Endodermal cell (in vitro differentiated cells): ENCODE data around the gene PRDM7. TPM values are rescaled to one million over a fixed set of nuclear protein-coding genes. Genes with fewer than 3 reads are reported as not detected.

Experiments
- DNase-seq: peaks from one replicate; pipeline ENCODE4 v3.0.0-alpha.2; 2017
- H3K27ac ChIP-seq: 2 replicates; pipeline ENCODE4 v1.5.1; 2013; ENCODE audit warnings: mild to moderate bottlenecking, low read depth, low read length, moderate library complexity
- H3K27me3 ChIP-seq: 2 replicates; pipeline ENCODE4 v1.6.1; 2013; ENCODE audit warnings: mild to moderate bottlenecking, low read length, moderate library complexity; ENCODE audit not compliant: insufficient read depth, control insufficient read depth, poor library complexity, severe bottlenecking
- H3K36me3 ChIP-seq: 2 replicates; pipeline ENCODE4 v1.7.0; 2013; ENCODE audit warnings: mild to moderate bottlenecking, low read length, moderate library complexity; ENCODE audit not compliant: control insufficient read depth, insufficient read depth
- H3K4me1 ChIP-seq: one replicate; pipeline ENCODE4 v1.7.0; 2013; ENCODE audit warnings: low read length; ENCODE audit not compliant: control insufficient read depth, insufficient read depth
- H3K4me3 ChIP-seq: 2 replicates; pipeline ENCODE4 v1.5.1; 2013; ENCODE audit warnings: mild to moderate bottlenecking, low read length, moderate library complexity
- H3K9ac ChIP-seq: 2 replicates; pipeline ENCODE4 v1.6.1; 2013; ENCODE audit warnings: mild to moderate bottlenecking, low read length, moderate library complexity; ENCODE audit not compliant: poor library complexity, severe bottlenecking; ENCODE audit errors: extremely low read depth
- H3K9me3 ChIP-seq: 2 replicates; pipeline ENCODE4 v1.6.1; 2013; ENCODE audit warnings: mild to moderate bottlenecking, low read length, moderate library complexity; ENCODE audit not compliant: control insufficient read depth
- H3K27ac Mint-ChIP-seq: 2 replicates; pipeline ENCODE4 v1.8.0; 2020; ENCODE audit warnings: mixed read lengths
- H3K27me3 Mint-ChIP-seq: 2 replicates; pipeline ENCODE4 v1.8.0; 2021; ENCODE audit warnings: mild to moderate bottlenecking, mixed read lengths; ENCODE audit not compliant: insufficient read depth
- H3K36me3 Mint-ChIP-seq: 2 replicates; pipeline ENCODE4 v1.8.0; 2020; ENCODE audit warnings: low read depth, mixed read lengths
- H3K4me1 Mint-ChIP-seq: 2 replicates; pipeline ENCODE4 v1.8.0; 2020; ENCODE audit warnings: mixed read lengths
- H3K4me3 Mint-ChIP-seq: 2 replicates; pipeline ENCODE4 v1.8.0; 2020; ENCODE audit warnings: mild to moderate bottlenecking, moderate library complexity, mixed read lengths
- H3K9me3 Mint-ChIP-seq: 2 replicates; pipeline ENCODE4 v1.8.0; 2020; ENCODE audit warnings: mild to moderate bottlenecking, mixed read lengths
- CTCF ChIP-seq: fragments of 200-600 bp; sonication (generic); conservative IDR thresholded peaks from 2 replicates; pipeline ENCODE4 v1.5.0; 2021; ENCODE audit warnings: antibody characterized with exemption, mild to moderate bottlenecking
- WGBS, 2 experiments: methylation state at CpG; one replicate each; pipeline versions ENCODE4 v1.1.5 to v1.1.7; 2013; ENCODE audit warnings: missing lambda C conversion rate in 2 of 2, mixed read lengths in 1 of 2; ENCODE audit not compliant: insufficient coverage in 1 of 2, insufficient read length in 1 of 2; 5-methylcytosine and 5-hydroxymethylcytosine counted together
- total RNA-seq, 2 donors: library from RNA; stranded (reverse); fragmentation: NEBNext Ultra II Directional in 1 of 2; extraction: Animal tissue kit (Norgen Biotek cat#: 25700) in 1 of 2; gene quantifications; 2 replicates in 1 of 2; 3 replicates in 1 of 2; pipeline ENCODE4 v1.2.1, GENCODE V29; 2021

The PRDM7 gene
- total RNA-seq, 2 donors from 2014 or later, result not detected

- Histone ChIP-seq H3K27ac (no peak overlapping the region), H3K4me1 (no peaks in the 10 kb centered on the region), H3K27me3 (no peaks in the 10 kb centered on the region), H3K4me3 (no peak overlapping the region), H3K9me3 (no peaks in the 10 kb centered on the region), H3K9ac (no peak overlapping the region), H3K36me3 (no peaks in the 10 kb centered on the region)
- Mint-ChIP-seq H3K27ac (no peak overlapping the region), H3K27me3 (peaks cover 76% of the 10 kb centered on the region), H3K4me1 (peaks cover 2% of the 10 kb centered on the region), H3K9me3 (peaks cover 12% of the 10 kb centered on the region), H3K36me3 (no peaks in the 10 kb centered on the region), H3K4me3 (no peak overlapping the region)
- DNase-seq, result no peak
- TF ChIP-seq CTCF, result no peak
- 82 to 92% methylated on average over 3 to 4 of the region's 4 CpGs for WGBS, 2 experiments
Measured at GRCh38 chr16:90084215-90084950, 7.3 kb upstream of the PRDM7 start.

GRCh38 chr16:90083139-90083538 is 6.0 kb upstream of the PRDM7 start:
- Histone ChIP-seq H3K27ac (no peak overlapping the region), H3K4me1 (no peaks in the 10 kb centered on the region), H3K4me3 (no peak overlapping the region), H3K36me3 (no peaks in the 10 kb centered on the region), H3K9me3 (no peaks in the 10 kb centered on the region), H3K9ac (no peak overlapping the region), H3K27me3 (peaks cover 5% of the 10 kb centered on the region)
- Mint-ChIP-seq H3K27me3 (peaks cover 82% of the 10 kb centered on the region), H3K36me3 (no peaks in the 10 kb centered on the region), H3K9me3 (peaks cover 12% of the 10 kb centered on the region), H3K27ac (no peak overlapping the region), H3K4me3 (no peak overlapping the region), H3K4me1 (peaks cover 3% of the 10 kb centered on the region)
- TF ChIP-seq CTCF, result no peak
- WGBS, 2 experiments, result 84 to 93% methylated on average over 8 of the region's 8 CpGs
- DNase-seq, result no peak

GRCh38 chr16:90081606-90081970 is 4.5 kb upstream of the PRDM7 start:
- peaks cover 11% of the 10 kb centered on the region for H3K4me1 Mint-ChIP-seq
- TF ChIP-seq CTCF, result no peak
- peaks cover 85% of the 10 kb centered on the region for H3K27me3 Mint-ChIP-seq
- Histone ChIP-seq H3K4me3 (no peak overlapping the region), H3K9ac (no peak overlapping the region), H3K9me3 (no peaks in the 10 kb centered on the region), H3K27me3 (peaks cover 10% of the 10 kb centered on the region), H3K4me1 (no peaks in the 10 kb centered on the region), H3K27ac (no peak overlapping the region), H3K36me3 (no peaks in the 10 kb centered on the region)
- WGBS, 2 experiments, result 0 to 33% methylated on average over 1 to 7 of the region's 7 CpGs
- DNase-seq, result no peak
- no peak overlapping the region for H3K27ac Mint-ChIP-seq
- peaks cover 12% of the 10 kb centered on the region for H3K9me3 Mint-ChIP-seq
- H3K36me3 Mint-ChIP-seq, result no peaks in the 10 kb centered on the region
- peak overlapping the region; percentile 78 for H3K4me3 Mint-ChIP-seq
